HepG2 (cell line): ENCODE data around the gene DNAJB6. TPM values are rescaled to one million over a fixed set of nuclear protein-coding genes. Genes with fewer than 3 reads are reported as not detected.
A peak's percentile ranks its signal among the peaks of the same experiment; 100 is the strongest.

Source experiments
- ATAC-seq: fragments of 200-7000 bp; cut with Tn5 transposase; 3 replicates; pipeline ENCODE4 v1.9.1; 2020; ENCODE audit warnings: mild to moderate bottlenecking, moderate library complexity
- BruUV-seq: library from RNA; stranded (reverse); fragments of 400-500 nt; replicated peaks from 2 replicates; lab custom pipeline; 2021; lab: Mats Ljungman, UMichigan
- CTCF ChIA-PET: fragments of 300-600 bp; formaldehyde crosslinking; extraction: SDS; loops from one replicate; lab custom pipeline; 2021; ENCODE audit warnings: low total read pairs, inconsistent platforms, low intra/inter-chr PET ratio; lab: Yijun Ruan, JAX
- POLR2A ChIA-PET: fragments of 350-600 bp; sonication (Branson Sonifier 250); formaldehyde crosslinking; loops from one replicate; lab custom pipeline; 2020; ENCODE audit warnings: antibody characterized with exemption, inconsistent platforms; lab: Yijun Ruan, JAX
- DNase-seq: peaks from one replicate; pipeline ENCODE4 v3.0.0-alpha.2; 2015; ENCODE audit warnings: low spot score
- FAIRE-seq: peaks from 3 replicates; lab custom pipeline; 2011; peaks lifted over from hg19 to GRCh38; lab: Jason Lieb, UNC
- H2AFZ ChIP-seq: one replicate; pipeline ENCODE4 v1.6.1; 2011; ENCODE audit warnings: low read length, inconsistent platforms
- H3K27ac ChIP-seq: fragments of 300-600 bp; 3 replicates; pipeline ENCODE4 v1.8.0; 2011; ENCODE audit warnings: mixed run types, mild to moderate bottlenecking, mixed read lengths, low read length, inconsistent platforms; ENCODE audit not compliant: insufficient read depth; ENCODE audit errors: extremely low read length
- H3K27me3 ChIP-seq, 2 experiments: fragments of 200-600 bp in 1 of 2; 2 replicates in 1 of 2; 3 replicates in 1 of 2; pipeline versions ENCODE4 v1.6.0 to v1.8.0; 2011; ENCODE audit warnings: low read length in 2 of 2, mild to moderate bottlenecking in 2 of 2, moderate library complexity in 2 of 2, inconsistent platforms in 1 of 2; ENCODE audit not compliant: insufficient read depth in 2 of 2, control insufficient read depth in 1 of 2
- H3K36me3 ChIP-seq, 2 experiments: fragments of 200-600 bp in 1 of 2; replicated peaks in 1 of 2; 2 replicates in 1 of 2; 3 replicates in 1 of 2; pipeline versions ENCODE4 v1.5.1 to v1.8.0; 2011; ENCODE audit warnings: low read length in 2 of 2, inconsistent platforms in 1 of 2; ENCODE audit not compliant: insufficient read depth in 2 of 2, control insufficient read depth in 1 of 2
- H3K4me1 ChIP-seq: 2 replicates; pipeline ENCODE4 v1.5.1; 2012; ENCODE audit warnings: low read length, inconsistent platforms; ENCODE audit not compliant: insufficient read depth
- H3K4me2 ChIP-seq: 2 replicates; pipeline ENCODE4 v1.6.0; 2011; ENCODE audit warnings: low read depth, low read length, inconsistent platforms
- H3K4me3 ChIP-seq, 3 experiments: fragments of 200-600 bp in 1 of 3; sonication (generic), shearing (Covaris generic) in 1 of 3; replicated peaks in 1 of 3; 2 replicates each; pipeline ENCODE4 v1.5.1; 2011 to 2016; ENCODE audit warnings: low read length in 3 of 3, inconsistent platforms in 2 of 3, low read depth in 2 of 3, mild to moderate bottlenecking in 2 of 3, control low read depth in 1 of 3, mixed read lengths in 1 of 3; ENCODE audit not compliant: insufficient read depth in 1 of 3
- H3K79me2 ChIP-seq: one replicate; pipeline ENCODE4 v1.6.1; 2011; ENCODE audit warnings: low read length, inconsistent platforms; ENCODE audit not compliant: insufficient read depth
- H3K9ac ChIP-seq: 2 replicates; pipeline ENCODE4 v1.6.0; 2011; ENCODE audit warnings: mild to moderate bottlenecking, low read depth, low read length, inconsistent platforms; ENCODE audit not compliant: insufficient read depth
- H3K9me3 ChIP-seq: 2 replicates; pipeline ENCODE4 v1.5.1; 2012; ENCODE audit warnings: mild to moderate bottlenecking, low read length
- H4K20me1 ChIP-seq: 2 replicates; pipeline ENCODE4 v1.6.0; 2011; ENCODE audit warnings: inconsistent platforms, mild to moderate bottlenecking, low read length, moderate library complexity; ENCODE audit not compliant: insufficient read depth
- KMT2B ChIP-seq: IDR thresholded peaks from 2 replicates; pipeline ENCODE4 v1.6.1; 2016; ENCODE audit warnings: missing genetic modification reagents, missing compliant biosample characterization
- NRL ChIP-seq: sonication (generic); formaldehyde crosslinking; IDR thresholded peaks from 2 replicates; pipeline ENCODE4 v1.5.0; 2020; ENCODE audit warnings: missing genetic modification reagents, mild to moderate bottlenecking, moderate library complexity, borderline replicate concordance
- ZBTB38 ChIP-seq: sonication (generic); formaldehyde crosslinking; IDR thresholded peaks from 2 replicates; pipeline ENCODE4 v1.5.1; 2020; ENCODE audit warnings: mild to moderate bottlenecking, missing genetic modification reagents
- ZNF205 ChIP-seq: IDR thresholded peaks from 2 replicates; pipeline ENCODE4 v1.6.1; 2018; ENCODE audit warnings: missing biosample characterization, missing genetic modification reagents
- ZNF343 ChIP-seq: sonication (generic); formaldehyde crosslinking; IDR thresholded peaks from 2 replicates; pipeline ENCODE4 v1.4.0; 2020; ENCODE audit warnings: mild to moderate bottlenecking, missing genetic modification reagents
- ZNF775 ChIP-seq: sonication (generic); formaldehyde crosslinking; IDR thresholded peaks from 2 replicates; pipeline ENCODE4 v1.4.0; 2020; ENCODE audit warnings: missing genetic modification reagents, mild to moderate bottlenecking, moderate library complexity, borderline replicate concordance
- WGBS: methylation state at CpG from one replicate; pipeline ENCODE4 v1.1.6; 2017; ENCODE audit warnings: low lambda C conversion rate; 5-methylcytosine and 5-hydroxymethylcytosine counted together
- in situ Hi-C: cut with HindIII; loops from 2 replicates; pipeline ENCODE4 v1.10.0; 2017; ENCODE audit warnings: low pct_unique_long_range_greater_than_20kb; ENCODE audit not compliant: extremely low pct_ligation_motif_present
- intact Hi-C: fragments of 100-400 bp; cut with micrococcal nuclease; formaldehyde crosslinking; loops from one replicate; pipeline ENCODE4 v1.10.0; 2022; ENCODE audit not compliant: unreplicated experiment
- polyA plus RNA-seq, 8 experiments: library from polyadenylated mRNA; depleted of rRNA in 3 of 8; stranded (reverse) in 7 of 8; unstranded in 1 of 8; fragments of >200 nt; fragmentation: Illumina TruSeq in 4 of 8; extraction: Trizol in 4 of 8; gene quantifications; 2 replicates each; pipeline versions ENCODE4 v1.2.1 to v1.2.3, GENCODE V29; 2011 to 2016; ENCODE audit warnings: low read depth in 4 of 8, missing spikeins in 1 of 8, mixed read lengths in 1 of 8; ENCODE audit not compliant: insufficient read depth in 1 of 8
- total RNA-seq, 5 experiments: library from RNA; depleted of rRNA; stranded (reverse); fragments of >200 nt; fragmentation: Illumina TruSeq; extraction: Trizol; gene quantifications; 2 replicates each; pipeline ENCODE4 v1.2.3, GENCODE V29; 2016; ENCODE audit warnings: low read depth in 1 of 5
- TF ChIP-seq, protein P1 (sequence below): fragments of 450-650 bp; IDR thresholded peaks from 2 replicates; pipeline ENCODE4 v1.6.1; 2016
- TF ChIP-seq, protein P2 (sequence below): sonication (generic); formaldehyde crosslinking; conservative IDR thresholded peaks from 2 replicates; pipeline ENCODE4 v1.8.1; 2023; ENCODE audit warnings: missing genetic modification reagents

DNAJB6 gene
- total and polyA plus RNA-seq, 2 of the 13 experiments (the other 11 are each of a cell fraction or from before 2014, with no cell fraction given) = 29.9 to 53.9 TPM

DNA sequence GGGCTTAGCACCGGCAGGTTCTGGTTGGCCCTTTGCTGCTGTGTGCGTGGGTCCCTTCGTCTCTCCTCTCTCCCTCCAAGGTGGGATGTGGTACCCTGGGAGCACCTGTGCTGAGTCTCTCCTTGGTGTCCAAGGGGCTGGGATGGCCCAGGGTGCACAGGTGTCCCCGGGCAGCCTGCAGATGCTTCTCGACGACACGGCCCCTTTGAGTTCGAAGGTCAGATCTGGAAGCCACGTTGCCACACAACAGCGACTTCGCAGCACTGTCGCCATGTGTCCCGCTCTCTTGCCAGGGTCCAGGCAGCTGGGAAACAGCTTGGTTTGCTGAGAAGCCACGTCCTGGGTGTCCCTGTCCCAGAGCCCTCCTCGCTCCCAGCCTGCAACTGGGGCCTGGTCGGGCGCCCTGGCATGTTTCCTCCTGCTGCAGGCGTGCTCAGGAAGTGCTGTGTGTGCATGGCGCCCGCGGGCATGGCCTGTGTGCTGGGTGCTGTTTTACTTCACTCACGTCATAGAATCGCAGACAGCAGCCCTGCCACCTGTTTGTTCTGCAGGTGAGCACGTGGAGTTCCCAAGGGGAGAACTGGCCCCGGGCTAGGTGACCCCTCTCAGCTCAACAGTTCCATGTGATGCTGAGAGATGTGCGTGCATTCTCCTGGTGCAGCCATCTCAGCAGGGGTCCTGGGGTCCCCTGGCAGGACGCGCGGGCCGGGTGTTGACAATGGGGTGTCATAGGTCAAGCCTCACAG, 70.9 kb downstream of the DNAJB6 start:
- POLR2A ChIA-PET = no interaction called here
- Histone ChIP-seq H3K4me1 (no peaks in the 10 kb centered on the region), H3K36me3 (peaks cover 3 to 17% of the 10 kb centered on the region in 2 experiments; a peak in 4 of 5 replicates), H3K4me3 (no peak overlapping the region), H3K9ac (no peak overlapping the region), H3K27ac (no peak overlapping the region), H3K27me3 (no peaks in the 10 kb centered on the region)
- CTCF ChIA-PET = no interaction called here
- intact Hi-C loops = no loop called here
- in situ Hi-C loops = no loop called here
- FAIRE-seq = no peak
- 91% methylated on average over 11 of the region's 30 CpGs for WGBS
- BruUV-seq = no TSS peak
- TF ChIP-seq, protein P1, sequence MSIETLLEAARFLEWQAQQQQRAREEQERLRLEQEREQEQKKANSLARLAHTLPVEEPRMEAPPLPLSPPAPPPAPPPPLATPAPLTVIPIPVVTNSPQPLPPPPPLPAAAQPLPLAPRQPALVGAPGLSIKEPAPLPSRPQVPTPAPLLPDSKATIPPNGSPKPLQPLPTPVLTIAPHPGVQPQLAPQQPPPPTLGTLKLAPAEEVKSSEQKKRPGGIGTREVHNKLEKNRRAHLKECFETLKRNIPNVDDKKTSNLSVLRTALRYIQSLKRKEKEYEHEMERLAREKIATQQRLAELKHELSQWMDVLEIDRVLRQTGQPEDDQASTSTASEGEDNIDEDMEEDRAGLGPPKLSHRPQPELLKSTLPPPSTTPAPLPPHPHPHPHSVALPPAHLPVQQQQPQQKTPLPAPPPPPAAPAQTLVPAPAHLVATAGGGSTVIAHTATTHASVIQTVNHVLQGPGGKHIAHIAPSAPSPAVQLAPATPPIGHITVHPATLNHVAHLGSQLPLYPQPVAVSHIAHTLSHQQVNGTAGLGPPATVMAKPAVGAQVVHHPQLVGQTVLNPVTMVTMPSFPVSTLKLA = no peak
- TF ChIP-seq ZBTB38 (CRISPR knock-in tag) (0 out of 2 replicates have a peak, but pooled peaks have one; percentile 42), ZNF343 (CRISPR knock-in tag) (no peak)
- TF ChIP-seq, all 625 proteins: peak for 1
- no peak for ATAC-seq
- H3K79me2 ChIP-seq = no peaks in the 10 kb centered on the region
- no peak overlapping the region for H3K4me2 ChIP-seq
- DNase-seq = no peak
- no peaks in the 10 kb centered on the region for H3K9me3 ChIP-seq
- no peaks in the 10 kb centered on the region for H4K20me1 ChIP-seq
- H2AFZ ChIP-seq = no peak overlapping the region

DNA sequence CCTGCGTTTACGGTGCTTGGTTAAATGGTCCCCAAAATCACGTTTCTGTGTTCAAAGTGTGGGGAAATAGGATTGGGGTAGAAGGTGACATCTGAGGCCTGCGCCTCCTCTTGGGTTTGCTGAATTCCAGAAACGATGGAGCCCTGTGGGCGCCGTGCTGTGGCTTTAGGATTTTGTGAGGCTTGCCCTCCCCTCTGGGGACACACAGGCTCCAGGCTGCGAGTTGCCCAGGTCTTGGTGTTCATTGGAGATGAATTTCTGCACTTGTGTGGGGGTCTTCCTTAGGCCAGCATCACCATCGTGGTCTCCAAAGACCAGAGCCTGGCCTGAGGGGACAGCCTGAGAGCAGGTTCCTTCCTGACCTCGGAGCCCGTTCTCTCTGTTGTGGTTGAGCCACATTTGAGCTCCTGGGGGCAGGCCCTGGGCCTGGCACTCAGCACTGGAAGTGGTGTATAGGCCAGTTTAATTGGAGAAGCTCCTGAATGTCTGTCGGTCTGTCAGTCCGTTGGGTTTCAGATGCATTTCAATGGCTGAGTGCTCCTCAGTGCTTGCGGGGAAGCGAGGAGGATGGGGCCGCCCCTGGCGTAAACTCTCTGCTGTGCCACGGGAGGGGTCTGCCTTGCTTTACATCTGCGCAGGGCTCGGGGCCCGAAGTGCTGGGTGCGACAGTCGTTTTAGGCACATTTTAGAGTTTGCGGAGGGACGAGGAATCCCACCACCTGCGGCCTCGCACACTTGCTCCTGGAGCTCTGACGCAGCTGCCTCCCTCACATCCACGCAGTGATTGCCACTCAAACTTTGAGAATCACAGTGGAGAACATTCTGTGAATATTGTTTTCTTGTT, 71.7 kb downstream of the DNAJB6 start:
- Histone ChIP-seq H3K9ac (no peak overlapping the region), H3K27me3 (no peaks in the 10 kb centered on the region), H3K9me3 (no peaks in the 10 kb centered on the region), H3K4me1 (no peaks in the 10 kb centered on the region), H3K4me2 (no peak overlapping the region), H2AFZ (no peak overlapping the region), H3K4me3 (no peak overlapping the region), H3K36me3 (peaks cover 4 to 17% of the 10 kb centered on the region in 2 experiments; a peak in 4 of 5 replicates), H3K79me2 (no peaks in the 10 kb centered on the region), H3K27ac (no peak overlapping the region), H4K20me1 (no peaks in the 10 kb centered on the region)
- no TSS peak for BruUV-seq
- FAIRE-seq (no peak), DNase-seq (no peak), ATAC-seq (no peak)
- POLR2A ChIA-PET = no interaction called here
- in situ Hi-C loops (no loop called here), intact Hi-C loops (no loop called here)
- 96% methylated on average over 22 of the region's 29 CpGs for WGBS
- CTCF ChIA-PET = no interaction called here
- TF ChIP-seq ZNF775 (CRISPR knock-in tag) (no peak), NRL (CRISPR knock-in tag) (no peak), ZNF205 (CRISPR knock-in tag) (no peak), KMT2B (no peak)
- TF ChIP-seq, protein P2, sequence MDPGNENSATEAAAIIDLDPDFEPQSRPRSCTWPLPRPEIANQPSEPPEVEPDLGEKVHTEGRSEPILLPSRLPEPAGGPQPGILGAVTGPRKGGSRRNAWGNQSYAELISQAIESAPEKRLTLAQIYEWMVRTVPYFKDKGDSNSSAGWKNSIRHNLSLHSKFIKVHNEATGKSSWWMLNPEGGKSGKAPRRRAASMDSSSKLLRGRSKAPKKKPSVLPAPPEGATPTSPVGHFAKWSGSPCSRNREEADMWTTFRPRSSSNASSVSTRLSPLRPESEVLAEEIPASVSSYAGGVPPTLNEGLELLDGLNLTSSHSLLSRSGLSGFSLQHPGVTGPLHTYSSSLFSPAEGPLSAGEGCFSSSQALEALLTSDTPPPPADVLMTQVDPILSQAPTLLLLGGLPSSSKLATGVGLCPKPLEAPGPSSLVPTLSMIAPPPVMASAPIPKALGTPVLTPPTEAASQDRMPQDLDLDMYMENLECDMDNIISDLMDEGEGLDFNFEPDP (CRISPR knock-in tag) = no peak
